Stimulated activated CD4-positive, alpha-beta T cell treated with anti-CD3 and anti-CD28 coated beads, Interleukin-2, amount 100 ng/mL, for 48 hours (primary cell): Measurements from ENCODE around the gene GPR137B.

ENCODE experiments used
- DNase-seq, 2 donors: peaks; one replicate each; pipeline ENCODE4 v3.0.0-alpha.2; 2020

GPR137B gene

DNA sequence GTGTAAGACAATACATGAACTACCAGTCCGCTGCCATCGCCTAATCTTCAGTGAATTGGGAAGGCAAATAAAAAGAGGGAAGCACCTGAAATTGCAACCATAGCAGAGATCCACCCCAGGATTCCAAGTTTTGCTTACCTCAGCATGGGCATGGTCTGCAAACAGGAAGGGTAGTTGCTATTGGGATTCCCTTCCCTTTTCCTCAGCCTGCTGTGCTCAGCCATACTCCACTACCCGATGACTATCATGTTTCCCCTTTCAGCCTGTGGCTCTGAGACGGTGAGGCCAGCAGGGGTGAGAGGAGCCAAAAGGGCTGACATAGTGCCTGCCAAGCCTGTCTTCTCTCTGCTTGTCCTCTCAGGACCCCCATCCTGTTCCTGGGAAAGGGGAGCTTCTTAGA is 64.2 kb downstream of the GPR137B start:
- no peak for DNase-seq

DNA sequence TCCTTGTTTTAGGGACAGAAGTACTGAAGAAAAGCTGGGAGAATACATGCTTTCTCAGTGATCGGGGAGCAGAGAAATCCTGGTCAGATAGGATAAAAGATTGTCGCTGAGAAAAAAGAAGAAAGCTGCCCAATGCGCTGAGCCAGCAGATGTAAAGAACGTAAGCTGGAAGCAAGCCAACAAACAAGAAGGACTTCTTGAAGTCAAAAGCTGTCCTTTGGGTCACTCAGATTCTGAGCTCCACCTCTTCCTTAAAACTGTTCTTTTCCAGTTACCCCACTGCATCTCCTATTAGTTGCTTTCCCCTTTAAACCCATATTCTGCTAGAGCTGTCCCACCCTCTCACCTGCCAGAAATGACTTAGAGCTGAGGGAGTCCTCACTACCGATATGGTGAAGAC is 64.8 kb downstream of the GPR137B start:
- no peak for DNase-seq

DNA sequence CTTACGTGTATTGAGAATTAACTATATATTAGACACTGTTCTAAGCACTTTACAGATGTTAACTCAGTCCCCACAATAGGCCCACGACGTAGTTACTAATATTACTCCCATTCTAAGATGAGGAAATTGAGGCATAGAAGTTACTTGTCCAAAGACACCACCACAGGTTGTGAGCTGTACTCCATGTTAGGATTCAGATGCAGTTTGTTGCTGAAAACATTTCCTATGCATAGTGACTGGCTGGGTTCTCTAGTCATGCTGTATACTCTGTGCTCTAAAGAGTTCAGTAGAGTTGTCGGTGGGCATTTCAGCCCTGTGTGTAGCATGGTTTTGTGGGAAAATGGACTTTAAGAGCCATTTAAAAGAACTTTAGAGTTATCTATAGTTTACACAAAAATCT is 65.2 kb downstream of the GPR137B start:
- DNase-seq, result no peak

DNA sequence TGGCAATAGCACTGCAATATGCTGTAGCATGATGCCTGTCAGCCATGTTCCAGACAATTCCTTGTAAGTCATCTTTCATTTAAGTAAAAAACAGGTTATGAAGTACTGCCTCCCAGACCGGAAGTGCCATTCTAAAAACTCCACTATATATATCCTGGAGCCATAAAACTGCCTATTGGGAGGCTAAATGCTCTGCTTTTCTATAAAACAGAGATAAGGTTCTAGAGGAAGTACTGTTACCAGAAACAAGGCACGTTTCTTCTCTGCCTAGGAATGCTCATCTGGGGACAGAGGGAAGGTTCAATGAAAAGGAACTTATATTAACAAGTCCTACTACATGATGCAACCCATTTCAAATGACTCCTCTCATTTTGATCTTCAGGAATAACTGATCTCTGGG is 66.8 kb downstream of the GPR137B start:
- DNase-seq, result no peak

DNA sequence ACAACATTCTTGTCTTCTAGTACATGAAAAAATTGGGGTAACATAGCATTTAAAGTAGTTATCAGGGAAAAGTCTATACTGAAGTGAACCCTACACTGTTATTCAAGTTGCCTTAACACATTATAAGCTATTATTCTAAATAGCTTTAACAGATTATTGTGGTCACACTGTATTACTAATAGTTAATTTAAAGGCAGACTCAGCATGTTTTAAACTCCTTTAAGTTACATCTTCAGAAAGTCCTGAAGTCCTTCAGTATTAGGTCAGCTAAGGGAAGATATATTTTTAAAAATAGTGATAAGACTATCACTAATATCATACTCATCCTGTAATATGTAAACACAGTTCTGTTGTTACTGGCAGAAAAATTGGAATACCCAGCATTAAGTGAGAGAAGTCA is 67.4 kb downstream of the GPR137B start:
- DNase-seq, result no peak

DNA sequence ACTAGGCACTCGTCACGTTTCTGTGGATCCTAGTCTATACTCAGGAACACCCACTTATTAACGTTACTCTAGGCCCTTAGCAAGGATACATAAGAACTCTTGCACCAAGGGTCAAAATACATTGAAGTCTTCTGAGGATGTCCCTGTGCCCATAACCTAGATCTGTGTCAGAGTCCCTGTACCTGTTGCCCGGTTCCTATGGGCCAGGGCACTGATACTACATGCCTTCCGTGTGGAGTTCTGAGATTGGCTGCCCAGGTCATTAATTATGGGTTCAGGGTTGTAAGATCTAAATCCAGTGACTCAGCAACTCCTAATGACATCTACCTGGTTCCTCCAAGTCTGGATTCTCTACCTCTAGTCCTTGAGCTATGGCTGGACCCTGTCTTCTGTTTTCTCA is 69.5 kb downstream of the GPR137B start:
- no peak for DNase-seq

DNA sequence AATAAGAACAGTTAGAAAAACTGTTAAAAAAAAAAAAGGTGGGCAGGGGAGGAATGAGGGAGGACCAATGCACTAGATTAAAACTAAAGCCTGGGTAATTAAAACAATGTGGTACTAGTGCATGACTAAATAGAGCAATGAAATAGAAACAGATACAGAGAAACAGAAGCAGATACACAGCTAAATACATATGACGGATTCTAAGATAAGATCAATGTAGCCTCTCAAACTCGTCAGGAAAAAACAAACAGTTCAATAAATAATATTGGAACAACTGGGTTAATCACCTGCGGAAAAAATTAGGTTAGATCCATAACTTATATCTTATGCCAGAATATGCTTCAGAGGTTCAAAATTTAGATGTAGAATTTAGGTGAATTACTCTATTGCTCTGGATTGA is 71.2 kb downstream of the GPR137B start:
- no peak for DNase-seq

DNA sequence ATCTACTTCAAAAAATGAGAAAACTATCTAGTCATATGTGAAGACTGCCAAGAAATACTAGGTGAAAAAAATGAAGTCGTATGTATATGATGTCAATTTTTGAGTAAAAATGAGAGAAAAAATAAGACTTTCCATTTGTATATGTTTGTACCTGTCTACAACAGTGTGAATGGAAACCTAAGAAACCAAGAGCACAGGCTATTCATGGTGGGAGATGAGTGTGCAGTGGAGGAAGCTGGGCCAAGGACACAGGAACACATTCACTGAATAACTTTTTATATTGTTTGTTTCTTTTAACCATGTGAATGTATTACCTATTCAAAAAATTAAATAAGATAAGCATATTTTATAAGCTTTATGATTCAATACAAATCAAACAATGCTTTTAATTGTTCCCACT is 72.4 kb downstream of the GPR137B start:
- DNase-seq, result no peak

DNA sequence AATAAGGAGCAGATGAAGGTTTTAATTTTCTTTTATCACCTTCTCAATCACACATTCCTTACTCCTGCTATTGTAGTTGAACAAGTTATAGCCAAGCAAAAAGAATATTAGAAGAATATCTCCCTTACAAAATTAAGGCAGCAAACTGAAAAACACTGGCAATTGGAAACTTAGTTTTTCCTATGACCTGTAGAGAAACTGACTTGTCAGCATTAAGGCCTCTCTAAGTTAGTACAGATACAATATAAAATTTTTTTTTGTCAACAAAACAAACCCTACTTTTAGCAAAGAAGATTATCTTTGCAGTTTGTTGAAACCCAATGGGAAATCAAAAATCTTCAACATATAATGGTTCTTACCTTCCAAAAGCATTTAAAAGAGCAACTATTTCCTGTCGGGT is 78.1 kb downstream of the GPR137B start:
- DNase-seq, result no peak

DNA sequence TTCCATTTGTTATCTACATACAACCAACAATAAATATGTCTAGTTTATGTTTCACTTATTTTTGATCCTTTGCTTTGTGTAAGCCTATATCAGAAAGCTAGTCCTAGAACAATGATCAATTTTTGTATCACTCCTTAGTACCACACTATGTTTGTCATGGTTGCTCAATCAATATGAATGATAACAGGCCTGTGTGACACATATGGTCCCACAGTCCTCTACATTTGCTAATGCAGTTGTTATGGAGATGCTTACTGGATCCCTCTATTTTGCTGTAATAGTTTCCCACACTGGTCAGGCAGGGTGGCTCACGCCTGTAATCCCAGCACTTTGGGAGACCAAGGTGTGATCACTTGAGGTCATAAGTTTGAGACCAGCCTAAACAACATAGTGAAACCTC is 80.3 kb downstream of the GPR137B start:
- no peak for DNase-seq

DNA sequence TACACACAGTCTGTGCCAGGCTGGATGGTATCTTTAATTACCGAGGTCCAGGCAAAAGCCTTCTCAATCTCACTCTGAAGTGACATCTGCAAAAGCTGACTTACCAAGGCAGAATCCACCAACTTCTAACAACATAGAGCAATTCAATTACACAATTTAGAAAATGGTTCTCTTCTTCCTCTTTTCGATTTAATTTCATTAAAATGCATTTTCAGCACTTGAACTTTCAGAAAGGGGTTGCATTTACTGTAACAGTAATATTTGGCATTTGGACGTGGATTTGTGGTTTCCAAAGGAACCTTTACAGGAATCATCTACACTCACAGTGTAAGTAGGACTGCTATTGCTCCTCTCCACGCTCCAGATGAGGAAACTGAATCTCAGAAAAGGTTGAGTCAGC is 86.1 kb downstream of the GPR137B start:
- no peak for DNase-seq

DNA sequence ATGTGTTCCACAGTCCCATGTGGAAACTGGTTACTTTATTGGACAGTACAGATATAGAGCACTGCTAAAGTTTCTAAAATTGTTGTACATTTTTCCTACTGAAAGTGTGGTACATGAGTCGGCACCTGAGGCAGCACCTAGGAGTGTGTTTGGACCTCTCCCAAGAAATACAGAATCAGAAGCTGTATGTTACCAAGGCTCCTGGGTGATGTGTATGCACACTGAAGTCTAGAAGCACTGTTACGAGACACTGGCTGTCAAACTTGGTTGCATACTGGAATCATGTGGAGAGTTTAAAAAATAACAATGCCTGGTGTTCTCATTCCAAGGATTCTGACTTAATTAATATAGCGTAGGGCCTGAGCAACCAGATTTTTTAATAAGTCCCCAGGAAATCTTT is 92.8 kb downstream of the GPR137B start:
- no peak for DNase-seq

DNA sequence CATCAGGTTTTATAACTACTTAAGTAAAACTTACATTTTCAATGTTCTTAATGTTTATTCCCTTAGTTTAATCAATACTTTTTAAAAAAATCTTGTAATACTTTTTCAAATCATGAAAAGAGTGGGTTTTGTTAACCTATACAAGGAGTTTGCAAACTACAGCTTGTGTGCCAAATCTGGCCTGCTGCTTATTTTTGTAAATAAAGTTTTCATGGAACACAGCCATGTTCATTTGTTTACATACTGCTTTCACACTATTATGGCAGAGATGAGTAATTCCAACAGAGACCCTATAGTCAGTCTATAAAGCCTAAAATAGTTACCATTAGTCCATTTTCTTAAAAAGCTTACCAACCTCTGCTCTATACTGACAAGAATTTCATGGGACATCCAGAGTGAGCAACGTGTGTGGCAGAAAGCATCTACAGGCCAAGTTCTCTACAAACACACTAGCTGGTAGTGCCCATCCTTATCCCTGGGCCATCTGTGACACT is 96.8 kb downstream of the GPR137B start:
- no peak for DNase-seq

DNA sequence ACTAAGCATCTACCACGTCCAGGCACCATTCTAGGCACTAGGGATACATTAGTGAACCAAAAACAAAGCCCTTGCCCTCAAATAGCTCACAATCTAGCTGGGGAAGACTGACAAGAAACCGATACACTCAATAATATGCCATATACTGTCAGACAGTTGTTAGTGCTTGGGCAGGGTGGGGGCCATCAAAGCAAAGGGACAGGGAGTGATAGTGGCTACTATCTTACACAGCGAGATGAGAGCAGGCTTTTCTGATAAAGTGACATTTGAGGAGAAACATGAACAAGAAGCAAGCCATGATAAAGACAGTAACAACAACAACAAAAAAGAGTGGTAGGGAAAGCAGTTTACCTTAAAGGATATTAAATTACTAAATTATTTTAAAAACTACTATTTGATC is 98.3 kb downstream of the GPR137B start:
- DNase-seq, result no peak

DNA sequence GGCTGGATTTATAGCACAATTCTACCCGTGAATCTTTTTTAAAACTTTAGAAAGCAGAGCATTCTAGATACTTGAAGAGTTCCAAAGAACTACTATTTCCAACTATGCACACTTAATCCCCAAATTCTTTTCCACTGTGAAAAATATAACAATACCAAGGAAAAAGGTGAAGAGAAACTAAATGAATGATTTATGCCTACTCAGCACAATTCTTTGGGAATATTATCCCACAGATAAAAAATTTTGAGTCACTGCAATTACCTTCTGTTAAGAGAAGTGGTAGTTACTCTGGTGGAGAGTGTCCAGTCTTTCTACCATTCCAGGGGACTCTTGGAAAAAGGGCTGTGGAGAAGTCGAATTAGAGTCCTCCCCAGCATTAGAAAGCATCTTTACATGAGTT is 100.2 kb downstream of the GPR137B start:
- DNase-seq, result no peak

DNA sequence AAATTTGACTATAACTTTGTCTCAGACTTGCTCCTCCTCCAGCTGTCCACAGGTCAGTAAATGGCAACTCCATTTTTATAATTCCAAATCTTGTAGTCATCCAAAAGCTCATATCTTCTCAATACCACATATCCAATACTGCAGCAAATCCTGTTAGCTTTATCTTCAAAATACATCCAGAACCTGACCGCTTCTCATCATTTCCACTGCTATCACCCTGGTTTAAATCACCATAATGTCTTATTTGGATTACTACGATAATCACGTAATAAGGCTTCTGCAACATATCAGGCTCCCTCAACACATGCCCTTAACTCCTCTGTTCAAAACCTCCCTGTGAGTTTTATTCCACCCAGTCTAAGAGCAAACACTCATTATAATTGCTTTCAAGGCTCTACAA is 104.9 kb downstream of the GPR137B start:
- DNase-seq, result no peak

DNA sequence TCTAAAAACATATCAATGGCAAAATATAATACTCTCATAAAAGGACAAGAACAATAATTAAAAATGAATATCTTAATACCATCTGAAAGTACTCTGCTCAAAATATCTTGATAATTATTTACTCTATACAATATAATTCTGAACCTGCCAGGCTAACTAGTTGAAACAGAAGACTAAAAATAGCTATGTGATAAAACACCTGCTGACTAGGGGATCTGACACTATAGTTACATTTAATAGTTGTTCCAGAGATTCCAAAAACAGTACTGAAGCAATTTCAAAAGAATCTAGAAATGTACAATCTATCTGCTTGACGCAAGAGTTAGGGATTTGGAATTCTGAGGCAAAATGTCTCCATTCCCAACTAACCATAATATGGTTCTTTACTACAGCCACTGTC is 109.2 kb downstream of the GPR137B start:
- no peak for DNase-seq

DNA sequence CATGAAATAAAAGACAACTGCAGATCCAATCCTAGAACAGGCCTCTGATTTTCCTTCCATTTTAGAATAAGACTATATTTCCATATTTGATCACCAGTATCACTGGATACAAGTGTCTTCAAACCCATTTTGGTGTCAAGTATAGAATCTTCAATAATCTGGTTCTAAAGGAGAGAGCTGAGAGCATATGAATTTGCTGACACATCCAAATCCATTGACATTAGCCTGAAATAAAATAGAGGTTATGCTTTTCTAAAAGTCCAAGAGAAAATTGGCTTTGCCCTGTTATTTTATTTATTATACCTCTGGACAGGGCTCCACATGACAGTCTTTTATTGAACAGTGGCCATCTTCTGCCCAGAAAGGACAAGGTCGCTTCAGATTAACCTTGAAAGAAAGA is 110.8 kb downstream of the GPR137B start:
- no peak for DNase-seq

DNA sequence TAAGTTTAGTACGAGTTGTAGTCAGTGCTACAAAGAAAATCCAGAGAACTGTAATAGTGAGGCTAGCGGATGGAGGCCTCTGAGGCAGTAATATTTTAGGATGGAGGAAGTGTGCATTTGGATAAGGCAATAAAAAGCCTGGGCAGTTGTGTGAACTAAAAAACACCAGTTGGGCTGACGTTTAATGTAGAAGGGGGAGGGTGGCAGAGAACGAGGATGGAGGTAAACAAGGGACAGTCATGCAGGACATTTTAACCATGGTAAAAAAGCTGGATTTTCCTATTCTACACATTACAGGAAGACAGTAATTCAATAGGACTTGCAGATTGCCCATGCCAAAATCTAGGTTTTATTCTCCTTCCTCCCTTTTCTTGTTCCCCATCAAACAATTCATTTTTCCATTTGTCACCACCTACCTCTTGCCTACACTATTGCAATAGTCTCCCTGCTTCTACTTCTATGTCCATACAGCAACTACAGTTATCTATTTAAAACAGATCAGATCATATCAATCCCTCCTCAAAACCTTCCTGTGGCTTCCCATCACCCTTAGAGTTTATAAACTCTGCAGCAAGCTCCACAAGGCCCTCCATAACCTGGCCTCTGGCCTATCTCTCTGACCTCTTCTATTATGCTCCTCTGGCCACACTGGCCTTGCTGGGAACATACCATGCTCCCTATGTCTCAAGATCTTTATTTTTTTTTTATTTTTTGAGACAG is 111.7 kb downstream of the GPR137B start:
- no peak for DNase-seq

DNA sequence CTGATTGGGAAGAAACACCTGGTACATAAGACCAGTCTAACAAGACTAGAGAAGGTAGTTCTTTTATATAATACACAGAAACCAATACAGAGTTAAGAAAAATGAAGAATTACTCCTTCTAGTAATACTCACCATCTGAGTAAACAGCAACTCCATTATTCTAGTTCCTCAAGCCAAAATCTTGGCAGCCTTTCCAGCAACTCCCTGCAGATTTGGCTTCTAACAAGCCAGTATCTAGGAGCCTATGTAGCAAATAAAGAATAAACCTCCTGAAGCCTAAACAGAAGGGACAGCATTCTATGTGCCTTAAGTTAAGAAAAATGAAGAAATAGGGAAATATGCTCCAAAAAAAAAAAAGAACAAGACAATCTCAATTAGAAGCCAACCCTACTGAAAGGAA is 114.9 kb downstream of the GPR137B start:
- DNase-seq, result no peak

DNA sequence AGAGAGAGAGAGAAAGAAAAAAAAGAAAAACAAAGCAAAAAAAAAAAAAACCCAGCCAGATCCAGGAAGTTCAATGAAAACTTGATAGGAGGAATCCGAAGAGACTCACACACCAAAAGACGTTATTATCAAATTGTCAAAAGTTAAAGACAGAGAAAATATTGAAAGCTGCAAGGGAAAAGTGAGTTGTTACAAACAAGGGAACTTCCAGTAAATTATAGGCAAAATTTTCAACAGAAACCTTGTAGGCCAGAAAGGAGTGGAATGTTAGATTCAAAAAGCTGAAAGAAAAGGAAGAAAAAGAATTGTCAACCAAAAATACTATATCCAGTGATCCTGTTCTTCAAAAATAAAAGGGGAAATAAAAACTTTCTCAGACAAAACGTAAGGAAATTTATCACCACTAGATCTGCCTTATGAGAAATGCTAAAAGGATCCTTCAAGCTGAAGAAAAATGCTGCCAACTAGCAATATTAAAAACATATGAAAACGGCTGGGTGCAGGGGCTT is 115.8 kb downstream of the GPR137B start:
- no peak for DNase-seq
